ENCODE results near the gene NATD1.
"Not testable (repeated sequence)": the region's sequence is repeated elsewhere in the genome, so short reads cannot be mapped to it uniquely, and the experiment has no call there.

Gene NATD1

GRCh38 chr17:21240369-21241055 lies 12.7 kb downstream of the NATD1 start:
- DNase-seq (ENCODE audit: low read depth) = no peak
- H3K27me3 ChIP-seq (replicated peaks; ENCODE audit: control insufficient read depth, insufficient read depth, low read length) = no peaks in the 10 kb centered on the region
- H3K4me1 ChIP-seq (ENCODE audit: control insufficient read depth, insufficient read depth, low read length) = peaks cover 8% of the 10 kb centered on the region
- no peak overlapping the region for H3K4me3 ChIP-seq (ENCODE audit: low read length)
- H3K9ac ChIP-seq (ENCODE audit: low read length) = no peak overlapping the region
- H3K9me3 ChIP-seq (ENCODE audit: control insufficient read depth, low read length) = no peaks in the 10 kb centered on the region
- H3K36me3 ChIP-seq (ENCODE audit: control insufficient read depth, insufficient read depth, low read length, severe bottlenecking) = peaks cover 9% of the 10 kb centered on the region

DNA sequence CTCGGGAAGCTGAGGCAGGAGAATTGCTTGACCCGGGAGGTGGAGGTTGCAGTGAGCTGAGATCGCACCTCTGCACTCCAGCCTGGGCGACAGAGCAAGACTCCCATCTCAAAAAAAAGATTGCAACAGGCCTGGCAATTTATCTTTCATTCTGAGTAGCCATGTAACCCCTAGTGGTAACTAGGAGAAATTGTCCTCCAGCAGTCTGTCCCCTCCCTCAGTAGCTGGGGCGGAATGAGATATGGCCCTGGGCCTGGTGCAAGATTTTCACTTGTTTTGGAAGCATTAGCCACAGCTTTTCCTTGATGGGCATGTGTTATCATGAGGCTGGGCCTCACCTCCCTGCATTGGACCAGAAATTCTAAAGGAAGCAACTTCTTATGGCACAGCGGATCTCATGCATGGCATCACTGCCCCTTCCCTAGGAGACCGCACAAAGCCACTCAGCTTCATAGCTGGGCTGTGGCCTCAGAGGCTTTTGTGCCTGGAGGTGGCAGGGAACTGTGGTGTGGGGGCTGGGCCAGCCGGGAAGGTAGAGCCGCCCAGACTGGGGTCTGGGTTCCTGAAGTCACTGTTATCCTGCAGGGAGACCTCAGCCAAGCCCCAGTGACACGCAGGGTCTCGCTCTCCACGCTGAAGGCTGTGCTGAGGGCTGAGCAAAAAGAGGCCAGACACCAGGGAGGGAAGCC lies 13.4 kb downstream of the NATD1 start:
- Histone ChIP-seq H3K27me3 (replicated peaks; ENCODE audit: control insufficient read depth, insufficient read depth, low read length) (no peaks in the 10 kb centered on the region), H3K9ac (ENCODE audit: low read length) (no peak overlapping the region), H3K4me3 (ENCODE audit: low read length) (no peak overlapping the region), H3K9me3 (ENCODE audit: control insufficient read depth, low read length) (no peaks in the 10 kb centered on the region), H3K36me3 (ENCODE audit: control insufficient read depth, insufficient read depth, low read length, severe bottlenecking) (peaks cover 9% of the 10 kb centered on the region), H3K4me1 (ENCODE audit: control insufficient read depth, insufficient read depth, low read length) (peaks cover 8% of the 10 kb centered on the region)
- peak; percentile 49 for DNase-seq (ENCODE audit: low read depth)

DNA sequence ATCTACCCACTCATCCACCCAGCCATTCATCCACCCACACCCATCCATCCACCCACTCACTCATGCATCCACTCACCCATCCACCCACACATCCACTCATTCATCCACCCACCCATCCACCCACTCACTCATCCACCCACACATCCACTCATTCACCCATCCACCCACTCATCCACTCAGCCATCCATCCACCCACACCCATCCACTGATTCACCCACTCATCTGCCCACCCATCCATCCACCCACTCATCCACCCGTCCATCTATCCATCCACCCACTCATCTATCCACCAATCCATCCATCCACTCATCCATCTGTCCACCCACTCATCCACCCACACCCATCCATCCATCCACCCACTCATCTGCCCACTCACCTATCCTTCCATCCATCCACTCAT lies 17.3 kb downstream of the NATD1 start:
- Histone ChIP-seq H3K4me1 (ENCODE audit: control insufficient read depth, insufficient read depth, low read length) (peaks cover 15% of the 10 kb centered on the region), H3K9ac (ENCODE audit: low read length) (no peak overlapping the region), H3K27me3 (replicated peaks; ENCODE audit: control insufficient read depth, insufficient read depth, low read length) (no peaks in the 10 kb centered on the region), H3K9me3 (ENCODE audit: control insufficient read depth, low read length) (no peaks in the 10 kb centered on the region), H3K4me3 (ENCODE audit: low read length) (no peak overlapping the region), H3K36me3 (ENCODE audit: control insufficient read depth, insufficient read depth, low read length, severe bottlenecking) (no peaks in the 10 kb centered on the region)
- DNase-seq (ENCODE audit: low read depth) = no peak

DNA sequence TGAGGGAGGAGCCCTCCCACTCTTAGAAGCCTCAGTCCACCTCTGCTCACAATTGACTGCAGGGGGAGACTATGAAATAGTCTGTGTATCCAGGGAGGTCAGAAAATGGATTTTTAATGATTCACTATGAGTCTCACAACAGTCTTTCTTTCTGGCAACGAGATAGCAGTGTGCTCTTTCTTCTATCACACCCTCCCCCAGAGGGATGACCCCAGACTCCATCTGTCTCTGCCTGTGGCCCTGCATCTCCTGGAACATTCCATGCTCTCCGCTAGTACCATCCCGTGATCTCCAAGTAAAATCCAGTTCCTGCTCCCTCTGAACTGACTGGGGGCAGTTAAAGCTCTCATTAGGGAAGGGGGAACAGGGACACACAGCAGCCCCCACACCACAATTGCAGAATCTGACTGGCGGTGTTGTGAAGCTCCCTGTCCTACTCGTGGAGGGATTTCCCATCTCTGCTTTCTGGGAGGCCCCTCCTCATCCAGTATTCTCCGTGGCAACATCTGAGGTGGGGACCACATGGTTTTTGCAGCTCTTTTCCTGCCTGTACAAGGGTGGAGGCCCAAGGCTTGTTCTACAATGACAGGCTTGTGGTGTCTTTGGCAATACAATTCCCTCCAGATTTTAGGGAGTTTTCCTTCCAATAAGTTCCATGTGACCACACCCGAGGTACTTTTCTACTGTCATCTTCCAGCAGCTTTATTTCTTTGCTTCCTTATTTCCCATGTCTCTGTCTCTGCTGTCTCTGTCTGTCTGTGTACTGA lies 19.4 kb downstream of the NATD1 start:
- no peaks in the 10 kb centered on the region for H3K27me3 ChIP-seq (replicated peaks; ENCODE audit: control insufficient read depth, insufficient read depth, low read length)

DNA sequence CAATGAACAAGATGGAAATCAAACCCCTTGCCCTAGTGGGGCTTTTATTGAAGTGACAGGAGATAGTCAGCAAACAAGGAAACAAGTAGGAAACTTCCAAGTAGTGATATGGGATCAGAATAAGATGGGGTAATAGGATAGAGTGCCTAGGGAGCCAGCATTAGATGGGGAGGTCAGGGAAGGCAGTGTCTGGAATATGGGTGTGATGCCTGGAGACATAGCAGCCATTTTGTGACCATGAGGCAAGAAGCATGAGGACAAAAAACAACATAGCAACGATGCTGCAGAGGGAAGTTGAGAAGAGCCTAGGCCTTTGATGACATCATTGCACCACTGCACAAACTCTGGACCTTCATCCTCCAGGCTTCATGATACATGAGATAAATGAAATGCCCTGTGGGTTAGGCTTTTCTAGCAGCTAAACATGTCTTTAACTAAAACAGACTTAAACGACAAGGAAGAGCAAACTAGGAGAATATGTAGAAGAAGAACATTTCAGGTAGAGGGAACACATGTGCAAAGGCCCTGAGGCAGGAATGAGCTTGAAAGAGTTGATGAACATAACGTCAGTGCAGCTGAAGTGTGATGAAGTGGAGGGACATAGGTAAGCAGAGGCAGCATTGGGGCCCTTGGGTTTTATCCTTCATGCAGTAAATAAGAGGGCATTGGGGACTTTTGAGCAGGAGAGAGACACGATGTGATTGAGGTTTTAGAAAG lies 21.0 kb downstream of the NATD1 start:
- Histone ChIP-seq H3K9me3 (ENCODE audit: control insufficient read depth, low read length) (no peaks in the 10 kb centered on the region), H3K36me3 (ENCODE audit: control insufficient read depth, insufficient read depth, low read length, severe bottlenecking) (no peaks in the 10 kb centered on the region), H3K4me1 (ENCODE audit: control insufficient read depth, insufficient read depth, low read length) (peaks cover 15% of the 10 kb centered on the region), H3K4me3 (ENCODE audit: low read length) (no peak overlapping the region), H3K9ac (ENCODE audit: low read length) (no peak overlapping the region), H3K27me3 (replicated peaks; ENCODE audit: control insufficient read depth, insufficient read depth, low read length) (no peaks in the 10 kb centered on the region)
- no peak for DNase-seq (ENCODE audit: low read depth)

More for the DNA sequence above, 19.4 kb downstream of the NATD1 start:
- DNase-seq (ENCODE audit: low read depth) = no peak
- H3K4me3 ChIP-seq (ENCODE audit: low read length) = peak overlapping the region; percentile 35
- H3K9ac ChIP-seq (ENCODE audit: low read length) = peak overlapping the region; percentile 60
- H3K36me3 ChIP-seq (ENCODE audit: control insufficient read depth, insufficient read depth, low read length, severe bottlenecking) = no peaks in the 10 kb centered on the region
- H3K4me1 ChIP-seq (ENCODE audit: control insufficient read depth, insufficient read depth, low read length) = peaks cover 15% of the 10 kb centered on the region
- H3K9me3 ChIP-seq (ENCODE audit: control insufficient read depth, low read length) = no peaks in the 10 kb centered on the region

DNA sequence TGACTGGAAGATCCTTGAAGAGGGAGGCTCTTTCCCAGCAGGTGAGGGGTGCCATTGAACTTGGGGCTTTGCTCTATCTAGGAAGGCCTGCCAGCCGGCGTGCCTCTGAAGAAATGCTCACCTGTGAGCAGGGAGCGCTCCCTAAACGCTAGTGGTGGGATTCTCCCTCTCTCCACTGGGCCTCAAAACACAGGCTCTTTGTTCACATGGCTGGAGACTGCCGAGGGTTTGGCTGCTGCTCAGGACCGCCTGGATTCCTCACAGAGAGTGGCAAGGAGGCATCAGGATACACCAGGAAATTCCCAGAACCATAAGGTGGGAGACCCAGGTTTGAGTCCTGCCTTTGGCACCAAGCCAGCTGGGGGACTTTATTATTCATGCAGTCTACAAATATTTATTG lies 21.7 kb downstream of the NATD1 start:
- peaks cover 15% of the 10 kb centered on the region for H3K4me1 ChIP-seq (ENCODE audit: control insufficient read depth, insufficient read depth, low read length)
- no peaks in the 10 kb centered on the region for H3K9me3 ChIP-seq (ENCODE audit: control insufficient read depth, low read length)
- H3K36me3 ChIP-seq (ENCODE audit: control insufficient read depth, insufficient read depth, low read length, severe bottlenecking) = no peaks in the 10 kb centered on the region
- DNase-seq (ENCODE audit: low read depth) = no peak
- H3K9ac ChIP-seq (ENCODE audit: low read length) = no peak overlapping the region
- no peak overlapping the region for H3K4me3 ChIP-seq (ENCODE audit: low read length)
- H3K27me3 ChIP-seq (replicated peaks; ENCODE audit: control insufficient read depth, insufficient read depth, low read length) = no peaks in the 10 kb centered on the region

- DNase-seq (ENCODE audit: low read depth) = no peak
- no peaks in the 10 kb centered on the region for H3K36me3 ChIP-seq (ENCODE audit: control insufficient read depth, insufficient read depth, low read length, severe bottlenecking)
- no peaks in the 10 kb centered on the region for H3K9me3 ChIP-seq (ENCODE audit: control insufficient read depth, low read length)
- peaks cover 8% of the 10 kb centered on the region for H3K4me1 ChIP-seq (ENCODE audit: control insufficient read depth, insufficient read depth, low read length)
- no peak overlapping the region for H3K4me3 ChIP-seq (ENCODE audit: low read length)
- H3K27me3 ChIP-seq (replicated peaks; ENCODE audit: control insufficient read depth, insufficient read depth, low read length) = no peaks in the 10 kb centered on the region
- H3K9ac ChIP-seq (ENCODE audit: low read length) = no peak overlapping the region
These were observed 24.4 kb downstream of the NATD1 start for GRCh38 chr17:21228845-21229244.

DNA sequence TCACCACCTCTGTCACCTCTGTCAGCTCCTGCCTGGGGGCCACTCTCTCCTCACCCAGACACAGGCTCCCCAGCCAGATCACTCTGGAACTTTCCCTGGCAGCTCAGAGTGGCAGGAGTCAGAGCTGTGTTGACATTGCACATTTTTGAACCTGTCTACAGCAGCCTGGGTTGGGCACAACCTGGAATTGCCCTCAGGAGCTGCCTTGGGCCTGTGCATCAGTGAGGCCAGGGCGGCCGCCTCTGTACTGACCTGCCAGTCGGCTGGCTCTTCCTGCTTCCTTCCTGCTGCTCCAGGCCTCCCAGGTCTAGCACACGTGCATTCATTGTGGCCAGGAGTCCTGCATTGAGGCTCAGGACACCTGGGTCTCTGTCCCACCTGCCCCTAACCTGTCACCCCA lies 25.1 kb downstream of the NATD1 start:
- Histone ChIP-seq H3K4me3 (ENCODE audit: low read length) (no peak overlapping the region), H3K4me1 (ENCODE audit: control insufficient read depth, insufficient read depth, low read length) (peaks cover under 1% of the 10 kb centered on the region), H3K36me3 (ENCODE audit: control insufficient read depth, insufficient read depth, low read length, severe bottlenecking) (no peaks in the 10 kb centered on the region), H3K9me3 (ENCODE audit: control insufficient read depth, low read length) (no peaks in the 10 kb centered on the region), H3K27me3 (replicated peaks; ENCODE audit: control insufficient read depth, insufficient read depth, low read length) (no peaks in the 10 kb centered on the region), H3K9ac (ENCODE audit: low read length) (no peak overlapping the region)
- no peak for DNase-seq (ENCODE audit: low read depth)

DNA sequence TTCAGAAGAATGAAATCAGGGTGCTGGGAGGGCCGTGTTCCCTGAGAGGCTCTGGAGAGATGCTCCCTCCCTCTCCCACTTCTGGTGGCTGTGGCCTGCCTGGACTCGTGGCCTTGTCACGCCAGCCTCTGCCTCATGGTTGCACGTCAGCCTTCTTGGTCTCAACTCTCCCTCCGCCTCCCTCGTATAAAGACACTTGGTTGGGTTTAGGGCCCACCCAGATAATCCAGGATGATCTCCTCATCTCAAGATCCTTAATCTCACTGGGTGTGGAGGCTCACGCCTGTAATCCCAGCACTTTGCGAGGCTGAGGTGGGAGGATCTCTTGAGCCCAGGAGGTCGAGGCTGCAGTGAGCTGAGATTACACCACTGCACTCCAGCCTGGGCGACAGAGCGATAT lies 25.9 kb downstream of the NATD1 start:
- H3K36me3 ChIP-seq (ENCODE audit: control insufficient read depth, insufficient read depth, low read length, severe bottlenecking); DNase-seq (ENCODE audit: low read depth); H3K27me3 ChIP-seq (replicated peaks; ENCODE audit: control insufficient read depth, insufficient read depth, low read length); H3K9ac ChIP-seq (ENCODE audit: low read length); H3K9me3 ChIP-seq (ENCODE audit: control insufficient read depth, low read length); H3K4me1 ChIP-seq (ENCODE audit: control insufficient read depth, insufficient read depth, low read length); H3K4me3 ChIP-seq (ENCODE audit: low read length): not testable (repeated sequence)

DNA sequence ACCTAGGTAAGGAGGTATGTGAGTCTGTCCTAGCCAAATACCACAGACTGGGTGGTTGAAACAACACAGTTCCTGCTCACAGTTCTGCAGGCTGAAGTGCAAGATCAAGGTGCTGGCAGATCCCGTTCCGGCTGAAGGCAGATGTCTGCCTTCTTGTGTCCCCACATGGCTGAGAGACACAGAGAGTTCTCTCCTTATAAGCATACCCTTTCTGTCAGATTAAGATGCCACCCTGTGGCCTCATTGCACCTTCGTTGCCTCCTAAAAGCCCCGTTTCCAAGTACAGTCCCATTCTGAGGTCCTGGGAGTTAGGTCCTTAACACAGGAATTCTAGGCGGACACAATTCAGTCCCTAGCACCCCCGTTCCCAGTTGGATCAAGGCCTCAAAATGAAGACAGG lies 30.1 kb downstream of the NATD1 start:
- no peak overlapping the region for H3K9ac ChIP-seq (ENCODE audit: low read length)
- peaks cover 12% of the 10 kb centered on the region for H3K36me3 ChIP-seq (ENCODE audit: control insufficient read depth, insufficient read depth, low read length, severe bottlenecking)
- no peaks in the 10 kb centered on the region for H3K9me3 ChIP-seq (ENCODE audit: control insufficient read depth, low read length)
- H3K4me3 ChIP-seq (ENCODE audit: low read length) = no peak overlapping the region
- no peaks in the 10 kb centered on the region for H3K27me3 ChIP-seq (replicated peaks; ENCODE audit: control insufficient read depth, insufficient read depth, low read length)
- no peak for DNase-seq (ENCODE audit: low read depth)
- no peaks in the 10 kb centered on the region for H3K4me1 ChIP-seq (ENCODE audit: control insufficient read depth, insufficient read depth, low read length)

GRCh38 chr17:21218831-21219380 lies 34.3 kb downstream of the NATD1 start:
- H3K9ac ChIP-seq (ENCODE audit: low read length) = no peak overlapping the region
- DNase-seq (ENCODE audit: low read depth) = no peak
- peaks cover 16% of the 10 kb centered on the region for H3K4me1 ChIP-seq (ENCODE audit: control insufficient read depth, insufficient read depth, low read length)

More at GRCh38 chr17:21218831-21219380, 34.3 kb downstream of the NATD1 start:
- no peaks in the 10 kb centered on the region for H3K27me3 ChIP-seq (replicated peaks; ENCODE audit: control insufficient read depth, insufficient read depth, low read length)
- no peak overlapping the region for H3K4me3 ChIP-seq (ENCODE audit: low read length)
- H3K9me3 ChIP-seq (ENCODE audit: control insufficient read depth, low read length) = no peaks in the 10 kb centered on the region
- H3K36me3 ChIP-seq (ENCODE audit: control insufficient read depth, insufficient read depth, low read length, severe bottlenecking) = peaks cover 12% of the 10 kb centered on the region
